Measurements from ENCODE around the gene PLA2R1. TPM values are rescaled to one million over a fixed set of nuclear protein-coding genes. Genes with fewer than 3 reads are reported as not detected.

Gene PLA2R1
- total RNA-seq, 2 donors from 2014 or later, result 3.2 to 6.7 TPM

DNA sequence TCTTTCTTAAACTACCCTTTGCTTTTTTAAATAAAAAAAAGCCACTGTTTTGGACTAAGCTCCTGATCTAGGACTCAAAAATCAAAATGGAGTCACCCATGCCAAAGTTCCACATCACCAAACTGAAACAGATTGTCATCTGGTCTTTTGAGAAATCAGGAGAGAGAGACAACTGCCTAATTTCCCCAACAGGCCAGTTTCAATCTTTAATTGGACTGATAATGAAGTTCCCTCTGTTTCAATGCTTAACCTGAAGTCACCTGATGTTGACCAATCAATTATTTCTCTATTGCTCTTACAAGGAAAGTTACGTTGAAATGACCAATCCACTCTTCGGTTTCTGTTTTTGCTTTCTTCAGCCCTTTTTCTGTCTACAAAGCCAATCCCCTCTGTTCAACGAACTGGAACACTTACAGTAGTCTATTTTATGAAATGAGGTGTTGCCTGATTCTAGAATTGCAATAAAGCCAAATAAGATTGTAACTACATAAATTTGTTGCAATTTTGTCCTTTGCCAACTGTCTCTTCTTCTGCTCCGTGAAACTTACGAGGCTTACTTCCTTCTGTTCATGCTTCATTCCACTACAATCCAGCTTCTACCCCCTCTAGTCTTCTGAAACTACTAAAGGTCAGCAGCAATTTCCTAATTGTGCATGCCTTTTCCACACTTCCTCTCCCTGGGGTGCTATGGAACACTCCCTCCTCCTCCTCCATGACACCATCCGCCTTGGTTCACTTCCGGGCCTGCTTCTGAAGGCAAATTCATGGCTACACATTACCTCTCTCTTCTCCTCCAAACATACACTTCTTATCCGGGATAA is 169.2 kb downstream of the PLA2R1 start:
- no peaks in the 10 kb centered on the region for H3K9me3 ChIP-seq
- intact Hi-C loops (cut with DNase I), result no loop called here
- H3K27me3 ChIP-seq, result no peaks in the 10 kb centered on the region
- H3K27ac ChIP-seq, result no peak overlapping the region
- TF ChIP-seq CTCF (IDR thresholded peaks at IDR 0.05), result no peak
- H3K9ac ChIP-seq (ENCODE audit: low read depth in 2 of 2, low read length in 2 of 2), result no peak overlapping the region
- H3K4me1 ChIP-seq, result no peaks in the 10 kb centered on the region
- no peak for DNase-seq
- H3K36me3 ChIP-seq, result no peaks in the 10 kb centered on the region
- no peak overlapping the region for H3K4me3 ChIP-seq

GRCh38 chr2:159891917-159892730 is 170.3 kb downstream of the PLA2R1 start:
- no peak for DNase-seq
- H3K4me3 ChIP-seq, result no peak overlapping the region
- H3K36me3 ChIP-seq, result no peaks in the 10 kb centered on the region
- intact Hi-C loops (cut with DNase I), result no loop called here
- no peaks in the 10 kb centered on the region for H3K9me3 ChIP-seq
- H3K27ac ChIP-seq, result no peak overlapping the region
- H3K9ac ChIP-seq (ENCODE audit: low read depth in 2 of 2, low read length in 2 of 2), result no peak overlapping the region
- TF ChIP-seq CTCF (IDR thresholded peaks at IDR 0.05), result no peak
- H3K4me1 ChIP-seq, result no peaks in the 10 kb centered on the region
- H3K27me3 ChIP-seq, result no peaks in the 10 kb centered on the region

DNA sequence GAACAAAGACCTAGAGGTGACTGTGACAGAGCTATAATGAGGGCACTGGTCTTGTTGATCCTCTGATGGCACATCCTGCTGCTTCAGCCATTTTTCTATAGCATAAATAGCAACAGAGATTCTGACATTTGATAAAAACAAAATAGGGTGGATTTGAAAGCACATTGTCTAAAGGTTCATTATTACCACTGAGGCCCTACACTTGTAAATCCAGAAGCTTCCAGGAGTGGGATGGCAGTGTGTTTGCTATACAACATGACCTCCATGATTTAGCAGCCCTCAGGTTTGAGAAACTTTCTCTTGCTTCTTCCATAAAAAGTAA is 171.2 kb downstream of the PLA2R1 start:
- H3K27ac ChIP-seq, result no peak overlapping the region
- H3K27me3 ChIP-seq, result no peaks in the 10 kb centered on the region
- no peaks in the 10 kb centered on the region for H3K36me3 ChIP-seq
- no peak for TF ChIP-seq CTCF (IDR thresholded peaks at IDR 0.05)
- no peaks in the 10 kb centered on the region for H3K4me1 ChIP-seq
- intact Hi-C loops (cut with DNase I), result no loop called here
- H3K9me3 ChIP-seq, result no peaks in the 10 kb centered on the region
- H3K4me3 ChIP-seq, result no peak overlapping the region
- DNase-seq, result no peak
- no peak overlapping the region for H3K9ac ChIP-seq (ENCODE audit: low read depth in 2 of 2, low read length in 2 of 2)

GRCh38 chr2:159890551-159891266 is 171.7 kb downstream of the PLA2R1 start:
- H3K9me3 ChIP-seq, result no peaks in the 10 kb centered on the region

More at GRCh38 chr2:159890551-159891266, 171.7 kb downstream of the PLA2R1 start:
- Histone ChIP-seq H3K4me3 (no peak overlapping the region), H3K4me1 (no peaks in the 10 kb centered on the region), H3K36me3 (no peaks in the 10 kb centered on the region), H3K9ac (ENCODE audit: low read depth in 2 of 2, low read length in 2 of 2) (no peak overlapping the region), H3K27ac (no peak overlapping the region), H3K27me3 (no peaks in the 10 kb centered on the region)
- TF ChIP-seq CTCF (IDR thresholded peaks at IDR 0.05), result no peak
- intact Hi-C loops (cut with DNase I), result no loop called here
- no peak for DNase-seq

Measured in colonic mucosa (tissue), 4 donors.